Left cardiac atrium (tissue), 4 donors: ENCODE data around the gene HS6ST2. TPM values are rescaled to one million over a fixed set of nuclear protein-coding genes. Genes with fewer than 3 reads are reported as not detected.

Source experiments
- ATAC-seq, 2 donors: fragments of 200-7000 bp; cut with Tn5 transposase; one replicate each; pipeline ENCODE4 v1.9.1; 2020; ENCODE audit warnings: mild to moderate bottlenecking in 2 of 2, moderate library complexity in 2 of 2
- DNase-seq: peaks from one replicate; pipeline ENCODE4 v3.0.0-alpha.2; 2020
- intact Hi-C, 2 donors: fragments of 100-400 bp; cut with DNase I; formaldehyde crosslinking; loops; one replicate each; pipeline versions ENCODE4 v1.14.1 to v1.15.1; 2022 to 2023
- total RNA-seq, 2 donors: library from RNA; stranded (reverse); fragmentation: NEBNext Ultra II Directional; extraction: Animal tissue kit (Norgen Biotek cat#: 25700); gene quantifications; one replicate each; pipeline ENCODE4 v1.2.1, GENCODE V29; 2021
- donor health status: DM: no; HTN: yes; CAD: no.
- donor health status: DM: no; HTN: yes; CAD: no; lungs with severe emphysema.
- donor health status: DM: yes; HTN: yes; CAD: no.
- donor health status: Dilated cardiomyopathy.

The HS6ST2 gene
- total RNA-seq, 2 donors from 2014 or later: 0.06 to 0.26 TPM

DNA sequence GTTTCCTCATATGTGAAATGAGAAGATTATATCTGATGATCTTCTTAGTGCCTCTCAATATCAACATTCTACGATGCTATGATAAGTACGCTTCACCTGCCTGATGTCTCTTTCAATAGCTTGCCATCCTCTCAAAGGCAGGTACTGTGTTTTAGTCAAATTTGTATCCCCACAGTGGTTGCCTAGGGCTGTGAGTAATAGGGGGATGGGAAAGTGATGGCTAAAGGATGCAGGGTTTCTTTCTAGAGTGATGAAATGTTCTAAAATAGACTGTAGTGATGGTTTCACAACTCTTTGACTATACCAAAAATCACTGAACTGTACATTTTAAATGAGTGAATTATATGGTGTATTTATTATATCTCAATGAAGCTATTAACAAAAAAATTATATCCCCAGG lies 142.8 kb downstream of the HS6ST2 start:
- intact Hi-C loops: no loop called here
- no peak for DNase-seq
- no peak for ATAC-seq

GRCh38 chrX:132810964-132811712 lies 147.3 kb downstream of the HS6ST2 start:
- no peak for DNase-seq
- intact Hi-C loops: no loop called here
- no peak for ATAC-seq

DNA sequence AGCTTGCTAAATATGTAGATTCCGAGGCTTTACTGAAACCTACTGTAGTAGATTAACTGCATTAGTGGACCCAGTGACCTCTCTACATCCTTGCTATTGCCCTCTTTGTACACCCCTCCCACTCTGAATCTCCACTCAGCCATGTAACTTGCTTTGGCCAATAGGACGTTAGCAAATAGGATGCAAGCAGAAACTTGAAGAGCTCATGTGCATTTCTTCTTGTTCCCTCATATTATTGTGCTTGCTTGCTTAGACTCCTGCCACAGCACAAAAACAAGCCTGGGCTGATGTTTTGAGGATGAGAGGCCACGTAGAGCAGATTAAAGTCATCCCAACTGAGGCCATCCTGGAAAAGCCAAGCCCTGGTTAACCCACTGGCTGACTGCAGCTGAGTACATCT lies 147.9 kb downstream of the HS6ST2 start:
- DNase-seq: no peak
- ATAC-seq: no peak
- intact Hi-C loops: no loop called here

GRCh38 chrX:132809581-132809980 lies 148.8 kb downstream of the HS6ST2 start:
- ATAC-seq (no peak), DNase-seq (no peak)
- intact Hi-C loops: no loop called here

GRCh38 chrX:132807411-132808030 lies 150.9 kb downstream of the HS6ST2 start:
- no peak for ATAC-seq
- DNase-seq: no peak
- intact Hi-C loops: no loop called here

GRCh38 chrX:132802033-132802432 lies 156.4 kb downstream of the HS6ST2 start:
- DNase-seq (no peak), ATAC-seq (no peak)
- intact Hi-C loops: no loop called here

GRCh38 chrX:132795181-132795580 lies 163.2 kb downstream of the HS6ST2 start:
- ATAC-seq: no peak
- no peak for DNase-seq
- intact Hi-C loops: no loop called here

DNA sequence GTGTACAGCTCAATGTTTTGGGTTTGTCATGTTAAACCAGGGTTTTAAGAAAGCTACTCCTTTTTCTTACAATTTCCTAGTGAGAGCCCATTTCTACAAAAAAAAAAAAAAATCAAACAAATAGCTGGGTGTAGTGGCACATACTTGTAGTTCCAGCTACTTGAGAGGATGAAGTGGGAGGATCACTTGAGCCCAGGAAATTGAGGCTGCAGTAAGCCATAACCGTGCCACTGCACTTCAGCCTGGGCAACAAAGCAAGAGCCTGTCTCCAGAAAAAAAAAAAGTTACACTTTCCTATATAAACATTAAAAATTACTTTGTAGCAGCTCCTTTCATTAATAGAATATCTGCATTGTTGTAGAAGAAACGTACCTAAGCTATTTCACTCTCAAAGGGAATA lies 166.7 kb downstream of the HS6ST2 start:
- intact Hi-C loops: no loop called here
- ATAC-seq (no peak), DNase-seq (no peak)

GRCh38 chrX:132790329-132790728 lies 168.1 kb downstream of the HS6ST2 start:
- DNase-seq: no peak
- ATAC-seq: no peak
- intact Hi-C loops: no loop called here

DNA sequence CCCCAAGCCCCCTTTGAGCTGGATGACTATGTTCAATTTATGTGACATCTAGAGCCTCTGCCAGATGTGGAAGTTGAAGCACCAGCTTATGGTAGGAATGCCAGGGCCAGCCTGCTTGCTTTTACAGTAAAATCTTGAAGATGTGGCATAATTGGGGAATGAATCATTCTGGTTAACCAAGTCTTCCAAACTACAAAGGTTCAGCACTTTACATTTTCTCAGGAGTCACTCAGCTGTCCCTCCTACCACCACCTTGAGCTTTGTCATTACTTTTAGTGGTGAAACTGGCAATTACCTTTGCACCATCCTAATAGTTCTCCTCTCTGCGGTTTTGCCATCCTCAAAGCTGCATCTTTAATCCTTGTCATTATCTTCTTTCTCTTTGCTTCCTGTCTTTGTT lies 172.2 kb downstream of the HS6ST2 start:
- DNase-seq (no peak), ATAC-seq (no peak)
- intact Hi-C loops: no loop called here

DNA sequence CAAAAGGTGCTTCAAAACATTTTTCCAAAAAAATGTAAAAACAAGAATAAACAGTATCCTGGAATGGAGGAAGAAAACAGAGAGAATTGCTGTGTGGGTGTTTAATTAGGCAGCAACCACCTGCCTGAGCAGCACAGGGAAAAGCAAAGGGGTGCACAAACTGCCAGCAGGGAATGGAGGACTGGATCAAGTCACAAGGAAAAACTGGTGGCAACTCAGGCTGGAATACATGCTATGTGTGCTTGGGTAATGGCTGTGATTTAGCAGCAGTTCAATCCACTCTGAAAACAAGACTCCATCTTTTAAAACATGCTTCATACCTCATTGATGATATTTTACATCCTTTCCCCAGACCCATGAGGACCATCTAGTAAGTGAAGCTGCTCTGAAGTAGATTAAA lies 179.5 kb downstream of the HS6ST2 start:
- intact Hi-C loops: no loop called here
- DNase-seq (no peak), ATAC-seq (no peak)

GRCh38 chrX:132776486-132777210 lies 181.8 kb downstream of the HS6ST2 start:
- DNase-seq (no peak), ATAC-seq (no peak)
- intact Hi-C loops: no loop called here

DNA sequence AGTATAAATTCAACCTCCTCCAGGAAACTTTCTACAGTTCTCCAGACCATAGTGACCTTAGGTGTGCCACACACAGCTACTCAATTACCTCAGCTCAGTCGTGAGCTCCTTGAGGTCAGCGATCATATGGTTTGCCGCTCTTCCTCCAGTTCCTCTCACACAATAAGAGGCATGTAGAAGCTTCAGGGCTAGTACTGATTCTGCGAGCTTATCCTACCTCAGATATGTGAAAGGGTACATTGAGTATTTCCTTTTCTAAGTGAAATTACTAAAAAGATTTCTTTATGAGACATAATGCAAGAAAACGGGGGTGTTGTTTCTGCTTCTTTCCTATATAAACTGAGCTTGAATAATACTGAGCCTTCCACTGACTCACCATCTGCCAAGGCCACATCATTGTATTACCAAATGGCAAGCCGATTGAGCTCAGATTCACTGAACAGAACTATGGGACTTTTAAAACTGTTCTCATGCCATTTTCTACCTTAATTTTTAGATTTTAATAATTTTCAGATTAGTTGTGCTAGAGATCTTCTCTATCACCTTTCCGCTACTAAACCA lies 183.1 kb downstream of the HS6ST2 start:
- ATAC-seq: no peak
- no peak for DNase-seq
- intact Hi-C loops: no loop called here

DNA sequence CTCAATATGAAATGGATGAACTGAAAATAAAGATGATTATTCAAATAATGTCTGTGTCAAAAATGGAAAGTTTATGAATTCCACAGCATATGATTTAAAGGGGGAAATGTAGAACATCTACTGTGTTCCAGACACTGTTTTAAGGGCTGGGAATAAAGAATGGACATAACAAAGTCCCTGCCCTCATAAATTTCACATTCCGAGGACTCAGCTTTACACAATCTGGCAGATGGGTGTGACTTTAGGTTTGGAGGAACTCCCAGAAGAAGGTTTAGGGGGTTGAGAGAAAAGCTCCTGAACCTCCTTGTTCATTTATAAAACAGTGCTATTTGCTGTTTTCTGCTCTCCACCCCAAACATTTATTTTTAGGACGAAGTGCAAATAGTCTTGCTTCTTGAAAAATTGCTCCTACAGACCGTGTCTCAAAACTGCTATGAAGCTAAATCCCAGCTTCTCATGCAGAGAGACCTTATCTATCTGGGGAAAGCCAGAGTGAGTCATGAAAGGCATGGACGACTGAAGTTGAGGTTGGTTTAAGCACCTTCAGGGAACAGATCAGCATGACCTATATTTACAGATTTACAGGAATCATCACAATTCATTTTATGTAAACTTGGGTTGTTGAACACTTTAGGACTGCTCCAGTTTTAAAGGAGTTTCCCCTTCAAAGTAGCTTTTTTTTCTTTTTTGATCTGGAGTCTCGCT lies 184.3 kb downstream of the HS6ST2 start:
- no peak for ATAC-seq
- intact Hi-C loops: no loop called here

DNA sequence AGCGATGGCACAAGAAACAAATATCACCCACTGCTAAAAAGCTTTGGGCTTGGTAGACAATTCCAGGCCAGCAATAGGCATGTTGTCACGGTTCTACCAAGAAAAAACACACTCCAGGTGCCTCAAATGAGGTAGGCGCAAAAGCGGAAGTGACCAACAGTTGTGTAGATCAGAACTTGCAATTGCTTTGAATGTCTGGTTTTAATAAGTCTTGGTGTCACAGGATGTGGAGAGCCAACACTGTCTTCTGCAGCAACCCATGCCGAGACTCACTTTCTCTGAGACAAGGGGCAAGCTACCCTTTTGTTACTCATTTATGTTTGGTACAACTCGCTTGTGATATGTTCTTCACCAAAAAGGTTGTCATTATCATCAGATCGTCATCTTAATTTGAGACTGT lies 188.8 kb downstream of the HS6ST2 start:
- no peak for DNase-seq
- intact Hi-C loops: no loop called here
- no peak for ATAC-seq

More for the DNA sequence above, 184.3 kb downstream of the HS6ST2 start:
- no peak for DNase-seq

GRCh38 chrX:132766452-132766851 lies 192.0 kb downstream of the HS6ST2 start:
- no peak for ATAC-seq
- DNase-seq: no peak
- intact Hi-C loops: no loop called here

- intact Hi-C loops: no loop called here
- DNase-seq: no peak
- no peak for ATAC-seq
These were observed 194.9 kb downstream of the HS6ST2 start for GRCh38 chrX:132763528-132763927.

GRCh38 chrX:132758759-132759158 lies 199.7 kb downstream of the HS6ST2 start:
- DNase-seq (no peak), ATAC-seq (no peak)
- intact Hi-C loops: loop anchor here in 1 of 2 donors (10.0 kb wide), 1 partner anchor 64 kb away; no protein-coding TSS in a partner anchor

- intact Hi-C loops: loop anchor here in 1 of 2 donors (10.0 kb wide), 1 partner anchor 62 kb away; no protein-coding TSS in a partner anchor
- ATAC-seq: no peak
These were observed 201.3 kb downstream of the HS6ST2 start for GRCh38 chrX:132757066-132757623.

More at GRCh38 chrX:132757066-132757623, 201.3 kb downstream of the HS6ST2 start:
- no peak for DNase-seq
